Brain microvascular endothelial cell (primary cell): Measurements from ENCODE around the gene MSX1.
"Not testable (repeated sequence)": the region's sequence is repeated elsewhere in the genome, so short reads cannot be mapped to it uniquely, and the experiment has no call there.

Source experiments
- DNase-seq: peaks from one replicate; pipeline ENCODE4 v3.0.0-alpha.2; 2020
- H3K27ac ChIP-seq: fragments of 250-450 bp; sonication (Bioruptor Pico); 2 replicates; pipeline ENCODE4 v1.5.1; 2020; ENCODE audit warnings: mild to moderate bottlenecking, moderate library complexity
- H3K27me3 ChIP-seq: fragments of 250-450 bp; sonication (Bioruptor Pico); replicated peaks from 2 replicates; pipeline ENCODE4 v1.5.1; 2020; ENCODE audit warnings: mild to moderate bottlenecking
- H3K36me3 ChIP-seq: fragments of 250-450 bp; sonication (Bioruptor Pico); replicated peaks from 2 replicates; pipeline ENCODE4 v1.5.1; 2020; ENCODE audit warnings: mild to moderate bottlenecking
- H3K4me3 ChIP-seq: 2 replicates; pipeline ENCODE4 v1.5.1; 2011; ENCODE audit warnings: low read depth, mild to moderate bottlenecking, control low read depth, low read length, moderate library complexity
- CTCF ChIP-seq: IDR thresholded peaks from 2 replicates; pipeline ENCODE4 v1.5.1; 2011; ENCODE audit warnings: low read depth, mild to moderate bottlenecking, moderate library complexity, low read length, control low read depth, inconsistent platforms; ENCODE audit errors: missing control alignments
- in situ Hi-C: cut with HindIII; loops from 2 replicates; pipeline ENCODE4 v1.10.0; 2017; ENCODE audit warnings: low sequenced_read_pairs, low pct_ligation_motif_present

MSX1 gene

GRCh38 chr4:4819213-4819606 lies 40.3 kb upstream of the MSX1 start:
- H3K27me3 ChIP-seq: peaks cover 3% of the 10 kb centered on the region
- DNase-seq: no peak
- H3K36me3 ChIP-seq: no peaks in the 10 kb centered on the region
- no peak for TF ChIP-seq CTCF
- in situ Hi-C loops: no loop called here
- no peak overlapping the region for H3K27ac ChIP-seq
- H3K4me3 ChIP-seq: no peak overlapping the region

DNA sequence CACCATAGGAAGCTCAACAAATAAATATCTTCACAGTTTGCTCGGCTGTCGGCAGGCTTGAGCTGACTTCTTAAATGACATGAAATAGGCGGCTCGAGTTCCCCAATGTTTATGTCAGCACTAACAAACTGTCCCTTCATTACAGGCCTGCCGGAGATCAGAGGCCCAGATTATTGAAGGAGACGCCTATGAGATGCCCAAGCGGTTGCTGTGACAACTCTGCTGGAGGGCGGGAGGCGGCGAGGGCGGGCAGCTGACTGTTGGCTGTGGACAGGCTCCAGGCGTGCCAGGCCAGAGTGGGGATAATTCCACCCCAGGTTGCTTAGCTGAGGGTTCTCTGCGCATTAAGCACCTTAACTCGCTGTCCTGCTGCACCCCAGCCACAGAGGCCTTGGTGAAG lies 39.2 kb upstream of the MSX1 start:
- DNase-seq: no peak
- Histone ChIP-seq H3K27me3 (peaks cover 3% of the 10 kb centered on the region), H3K27ac (no peak overlapping the region), H3K36me3 (no peaks in the 10 kb centered on the region), H3K4me3 (no peak overlapping the region)
- in situ Hi-C loops: no loop called here
- TF ChIP-seq CTCF: no peak

GRCh38 chr4:4820739-4821138 lies 38.7 kb upstream of the MSX1 start:
- no peak for DNase-seq
- Histone ChIP-seq H3K27me3 (peaks cover 3% of the 10 kb centered on the region), H3K36me3 (no peaks in the 10 kb centered on the region), H3K27ac (no peak overlapping the region), H3K4me3 (no peak overlapping the region)
- TF ChIP-seq CTCF: no peak
- in situ Hi-C loops: no loop called here

GRCh38 chr4:4821577-4821976 lies 37.9 kb upstream of the MSX1 start:
- H3K4me3 ChIP-seq: no peak overlapping the region
- no peaks in the 10 kb centered on the region for H3K36me3 ChIP-seq
- in situ Hi-C loops: no loop called here
- no peak for TF ChIP-seq CTCF
- H3K27ac ChIP-seq: no peak overlapping the region
- no peak for DNase-seq
- H3K27me3 ChIP-seq: peaks cover 3% of the 10 kb centered on the region

- H3K36me3 ChIP-seq, H3K4me3 ChIP-seq, H3K27ac ChIP-seq, H3K27me3 ChIP-seq, DNase-seq, in situ Hi-C loops: not testable (repeated sequence)
These were observed 37.2 kb upstream of the MSX1 start for GRCh38 chr4:4822286-4822685.

GRCh38 chr4:4823621-4824162 lies 35.8 kb upstream of the MSX1 start:
- Histone ChIP-seq H3K27me3 (peaks cover 3% of the 10 kb centered on the region), H3K36me3 (no peaks in the 10 kb centered on the region), H3K27ac (no peak overlapping the region), H3K4me3 (no peak overlapping the region)
- no peak for DNase-seq
- in situ Hi-C loops: no loop called here
- TF ChIP-seq CTCF: no peak
